CD14-positive monocyte (primary cell): ENCODE measurements around the gene ZNRF2. TPM values are rescaled to one million over a fixed set of nuclear protein-coding genes. Genes with fewer than 3 reads are reported as not detected.

Experiments used
- DNase-seq, 3 donors: peaks; one replicate each; pipeline ENCODE4 v3.0.0-alpha.2; 2011 to 2022
- H2AFZ ChIP-seq: 2 replicates; pipeline ENCODE4 v1.6.0; 2012; ENCODE audit warnings: mild to moderate bottlenecking, low read depth, low read length, inconsistent platforms; ENCODE audit not compliant: insufficient read depth, poor library complexity, severe bottlenecking
- H3K27ac ChIP-seq, 2 donors: 1 replicate in 1 of 2; 2 replicates in 1 of 2; pipeline ENCODE4 v1.5.1; 2012 to 2013; ENCODE audit warnings: low read length in 2 of 2, control low read depth in 1 of 2, inconsistent platforms in 1 of 2, low read depth in 1 of 2, mild to moderate bottlenecking in 1 of 2
- H3K27me3 ChIP-seq, 2 donors: one replicate each; pipeline versions ENCODE4 v1.6.0 to v1.6.1; 2011 to 2013; ENCODE audit warnings: low read length in 2 of 2; ENCODE audit not compliant: control insufficient read depth in 2 of 2, insufficient read depth in 2 of 2
- H3K36me3 ChIP-seq, 2 donors: replicated peaks in 1 of 2; 1 replicate in 1 of 2; 2 replicates in 1 of 2; pipeline versions ENCODE4 v1.5.1 to v1.6.1; 2012 to 2013; ENCODE audit warnings: low read length in 2 of 2, control low read depth in 1 of 2, inconsistent platforms in 1 of 2, mild to moderate bottlenecking in 1 of 2; ENCODE audit not compliant: insufficient read depth in 2 of 2, control insufficient read depth in 1 of 2
- H3K4me1 ChIP-seq, 2 donors: 1 replicate in 1 of 2; 2 replicates in 1 of 2; pipeline versions ENCODE4 v1.5.1 to v1.6.1; 2012 to 2013; ENCODE audit warnings: low read length in 2 of 2, control low read depth in 1 of 2, inconsistent platforms in 1 of 2, mild to moderate bottlenecking in 1 of 2, moderate library complexity in 1 of 2; ENCODE audit not compliant: insufficient read depth in 2 of 2, control insufficient read depth in 1 of 2
- H3K4me2 ChIP-seq: replicated peaks from 2 replicates; pipeline ENCODE3; 2012; ENCODE audit warnings: low read length, moderate library complexity, mild to moderate bottlenecking; ENCODE audit not compliant: poor library complexity, severe bottlenecking; ENCODE audit errors: extremely low read depth
- H3K4me3 ChIP-seq, 3 experiments: fragments of 200-600 bp in 1 of 3; sonication (generic) in 1 of 3; replicated peaks in 1 of 3; 1 replicate in 2 of 3; 2 replicates in 1 of 3; pipeline ENCODE4 v1.5.1; 2011 to 2013; ENCODE audit warnings: low read length in 3 of 3, mild to moderate bottlenecking in 3 of 3, control low read depth in 2 of 3, low read depth in 2 of 3, inconsistent platforms in 1 of 3, moderate library complexity in 1 of 3
- H3K79me2 ChIP-seq: 2 replicates; pipeline ENCODE4 v1.6.0; 2012; ENCODE audit warnings: mild to moderate bottlenecking, control low read depth, inconsistent platforms, low read length, moderate library complexity; ENCODE audit not compliant: insufficient read depth
- H3K9ac ChIP-seq: 2 replicates; pipeline ENCODE4 v1.6.0; 2017; ENCODE audit warnings: low read length, mild to moderate bottlenecking; ENCODE audit not compliant: insufficient read depth, poor library complexity, severe bottlenecking
- H3K9me3 ChIP-seq, 2 donors: replicated peaks in 1 of 2; 1 replicate in 1 of 2; 2 replicates in 1 of 2; pipeline versions ENCODE4 v1.5.1 to v1.6.1; 2012 to 2013; ENCODE audit warnings: low read length in 2 of 2, control low read depth in 1 of 2; ENCODE audit not compliant: control insufficient read depth in 1 of 2, insufficient read depth in 1 of 2
- H4K20me1 ChIP-seq: 2 replicates; pipeline ENCODE4 v1.6.0; 2012; ENCODE audit warnings: mild to moderate bottlenecking, low read length, control low read depth, moderate library complexity; ENCODE audit not compliant: insufficient read depth
- H3K27ac Mint-ChIP-seq, 7 donors: one replicate each; pipeline ENCODE4 v1.8.0; 2020; ENCODE audit warnings: mild to moderate bottlenecking in 7 of 7, mixed read lengths in 7 of 7, moderate library complexity in 6 of 7, inconsistent platforms in 2 of 7
- H3K27me3 Mint-ChIP-seq, 3 donors: one replicate each; pipeline ENCODE4 v1.8.0; 2021 to 2022; ENCODE audit warnings: low read depth in 3 of 3, mild to moderate bottlenecking in 3 of 3, mixed read lengths in 3 of 3, moderate library complexity in 3 of 3, inconsistent platforms in 1 of 3
- H3K36me3 Mint-ChIP-seq, 2 donors: one replicate each; pipeline ENCODE4 v1.8.0; 2020; ENCODE audit warnings: mixed read lengths in 2 of 2, inconsistent platforms in 1 of 2, mild to moderate bottlenecking in 1 of 2
- H3K4me1 Mint-ChIP-seq: one replicate; pipeline ENCODE4 v1.8.0; 2020; ENCODE audit warnings: mild to moderate bottlenecking, mixed read lengths
- H3K4me3 Mint-ChIP-seq, 2 donors: one replicate each; pipeline ENCODE4 v1.8.0; 2020; ENCODE audit warnings: mild to moderate bottlenecking in 2 of 2, mixed read lengths in 2 of 2, moderate library complexity in 1 of 2
- H3K9me3 Mint-ChIP-seq, 7 donors: one replicate each; pipeline ENCODE4 v1.8.0; 2020 to 2022; ENCODE audit warnings: mixed read lengths in 7 of 7, mild to moderate bottlenecking in 6 of 7, moderate library complexity in 6 of 7, inconsistent platforms in 2 of 7
- WGBS: methylation state at CpG from one replicate; pipeline ENCODE4 v1.1.5; 2013; ENCODE audit warnings: missing lambda C conversion rate; ENCODE audit not compliant: insufficient coverage; 5-methylcytosine and 5-hydroxymethylcytosine counted together
- intact Hi-C, 2 donors: fragments of 100-400 bp; cut with micrococcal nuclease; formaldehyde crosslinking; loops; one replicate each; pipeline versions ENCODE4 v1.15.0 to v1.15.1; 2023
- polyA plus RNA-seq, 3 donors: library from polyadenylated mRNA; depleted of rRNA in 1 of 3; unstranded in 2 of 3; stranded (reverse) in 1 of 3; fragments of 300-500 nt in 2 of 3; fragments of >200 nt in 1 of 3; fragmentation: Illumina TruSeq in 2 of 3; gene quantifications; 1 replicate in 2 of 3; 2 replicates in 1 of 3; pipeline ENCODE4 v1.2.3, GENCODE V29; 2012 to 2021
- small RNA-seq: library from RNA; depleted of rRNA; stranded (forward); fragments of <200 nt; gene quantifications from one replicate; pipeline ENCODE3, GENCODE V24; 2012; ENCODE audit warnings: low read depth; ENCODE audit not compliant: insufficient read length
- TF ChIP-seq, protein P1 (sequence below): fragments of 200-600 bp; IDR thresholded peaks from one replicate; pipeline ENCODE4 v1.8.0; 2022; ENCODE audit warnings: antibody characterized with exemption, mild to moderate bottlenecking

Gene ZNRF2
- polyA plus RNA-seq, 3 donors = 1.9 to 9.5 (median 5.7) TPM

DNA sequence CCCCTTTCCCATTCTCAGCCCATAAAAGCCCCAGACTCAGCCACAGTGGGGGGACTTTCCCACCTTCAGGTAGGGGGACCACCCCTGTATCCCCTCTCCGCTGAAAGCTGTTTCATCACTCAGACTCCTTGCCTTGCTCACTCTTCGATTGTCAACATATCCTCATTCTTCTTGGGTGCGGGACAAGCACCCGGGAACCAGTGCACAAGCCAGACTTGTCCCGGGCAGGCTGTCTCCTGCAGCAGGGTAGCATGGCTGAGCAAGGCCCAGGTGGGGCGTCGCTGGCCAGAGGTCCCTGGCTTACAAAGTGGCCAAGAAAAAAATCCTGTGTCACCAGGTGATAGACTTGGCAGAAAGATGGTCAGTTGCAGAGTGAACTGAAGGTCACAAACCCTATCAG is 129.5 kb downstream of the ZNRF2 start:
- H3K4me3 Mint-ChIP-seq = no peak overlapping the region
- no peak overlapping the region for H3K9ac ChIP-seq
- intact Hi-C loops = loop anchor here in 1 of 2 donors (5.0 kb wide), 1 partner anchor 257 kb away; no protein-coding TSS in a partner anchor

More for the DNA sequence above, 129.5 kb downstream of the ZNRF2 start:
- Histone ChIP-seq H2AFZ (no peak overlapping the region), H3K4me2 (no peak overlapping the region), H3K4me3 (no peak overlapping the region), H3K27me3 (no peaks in the 10 kb centered on the region), H3K4me1 (peaks cover 19 to 21% of the 10 kb centered on the region in 2 donors), H3K79me2 (no peaks in the 10 kb centered on the region), H3K9me3 (peaks cover 0 to 6% of the 10 kb centered on the region in 2 donors), H3K27ac (no peak overlapping the region), H4K20me1 (no peaks in the 10 kb centered on the region), H3K36me3 (no peaks in the 10 kb centered on the region)
- WGBS = 96% methylated on average over 7 of the region's 7 CpGs
- DNase-seq = no peak
- peaks cover 36% of the 10 kb centered on the region for H3K4me1 Mint-ChIP-seq
- peaks cover 3 to 12% (median 5%) of the 10 kb centered on the region in 7 donors for H3K9me3 Mint-ChIP-seq
- H3K36me3 Mint-ChIP-seq = peaks cover 0 to 8% of the 10 kb centered on the region in 2 donors
- H3K27ac Mint-ChIP-seq = peak overlapping the region in 1 of 7 donors; percentile 29
- TF ChIP-seq, protein P1, sequence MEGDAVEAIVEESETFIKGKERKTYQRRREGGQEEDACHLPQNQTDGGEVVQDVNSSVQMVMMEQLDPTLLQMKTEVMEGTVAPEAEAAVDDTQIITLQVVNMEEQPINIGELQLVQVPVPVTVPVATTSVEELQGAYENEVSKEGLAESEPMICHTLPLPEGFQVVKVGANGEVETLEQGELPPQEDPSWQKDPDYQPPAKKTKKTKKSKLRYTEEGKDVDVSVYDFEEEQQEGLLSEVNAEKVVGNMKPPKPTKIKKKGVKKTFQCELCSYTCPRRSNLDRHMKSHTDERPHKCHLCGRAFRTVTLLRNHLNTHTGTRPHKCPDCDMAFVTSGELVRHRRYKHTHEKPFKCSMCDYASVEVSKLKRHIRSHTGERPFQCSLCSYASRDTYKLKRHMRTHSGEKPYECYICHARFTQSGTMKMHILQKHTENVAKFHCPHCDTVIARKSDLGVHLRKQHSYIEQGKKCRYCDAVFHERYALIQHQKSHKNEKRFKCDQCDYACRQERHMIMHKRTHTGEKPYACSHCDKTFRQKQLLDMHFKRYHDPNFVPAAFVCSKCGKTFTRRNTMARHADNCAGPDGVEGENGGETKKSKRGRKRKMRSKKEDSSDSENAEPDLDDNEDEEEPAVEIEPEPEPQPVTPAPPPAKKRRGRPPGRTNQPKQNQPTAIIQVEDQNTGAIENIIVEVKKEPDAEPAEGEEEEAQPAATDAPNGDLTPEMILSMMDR = no peak
- no peaks in the 10 kb centered on the region for H3K27me3 Mint-ChIP-seq

Small RNA genes lying within 50 kb of the gene (small RNA-seq; reads per million reads assigned to genes)
- gene MIR550A1 = not detected

Other genes with a start within 250 kb of the ZNRF2 start
- 1 to 10 TPM; 5.9 to 7.9 (median 7.5) TPM for gene MTURN, start 149.6 kb upstream of the ZNRF2 start, polyA plus RNA-seq
- 10 to 100 TPM in 1 of 3 donors, 1 to 10 TPM in 2; 2.8 to 15.0 (median 4.6) TPM for gene NOD1, start 194.2 kb downstream of the ZNRF2 start, polyA plus RNA-seq
- 10 to 100 TPM in 2 of 3 donors, 1 to 10 TPM in 1; 7.6 to 18.1 (median 10.7) TPM for gene GGCT, start 220.2 kb downstream of the ZNRF2 start, polyA plus RNA-seq